HepG2 (cell line): Measurements from ENCODE around the gene ZNF213. TPM values are rescaled to one million over a fixed set of nuclear protein-coding genes. Genes with fewer than 3 reads are reported as not detected.

Source experiments
- AKAP8 ChIP-seq: sonication (generic); formaldehyde crosslinking; IDR thresholded peaks from 2 replicates; pipeline ENCODE4 v1.5.1; 2020; ENCODE audit warnings: mild to moderate bottlenecking, missing genetic modification reagents
- DMAP1 ChIP-seq: IDR thresholded peaks from 2 replicates; pipeline ENCODE4 v1.6.1; 2016
- ELF3 ChIP-seq: IDR thresholded peaks from 2 replicates; pipeline ENCODE4 v1.6.1; 2016; ENCODE audit warnings: missing genetic modification reagents, missing compliant biosample characterization
- HMG20A ChIP-seq: IDR thresholded peaks from 2 replicates; pipeline ENCODE4 v1.6.1; 2016; ENCODE audit warnings: borderline replicate concordance
- HOXA5 ChIP-seq: sonication (generic); formaldehyde crosslinking; IDR thresholded peaks from 2 replicates; pipeline ENCODE4 v1.4.0; 2020; ENCODE audit warnings: missing genetic modification reagents
- KDM5B ChIP-seq: sonication (generic); formaldehyde crosslinking; IDR thresholded peaks from 2 replicates; pipeline ENCODE4 v1.4.0; 2020; ENCODE audit warnings: missing genetic modification reagents, mild to moderate bottlenecking, borderline replicate concordance
- MAX ChIP-seq: IDR thresholded peaks from 2 replicates; pipeline ENCODE4 v1.6.1; 2012; ENCODE audit warnings: inconsistent platforms
- MBD4 ChIP-seq: IDR thresholded peaks from 2 replicates; pipeline ENCODE4 v1.6.1; 2012; ENCODE audit warnings: low read length, inconsistent platforms, borderline replicate concordance
- NFIB ChIP-seq: sonication (generic); formaldehyde crosslinking; IDR thresholded peaks from 2 replicates; pipeline ENCODE4 v1.9.0; 2021; ENCODE audit warnings: missing genetic modification reagents, mild to moderate bottlenecking, borderline replicate concordance
- PLRG1 ChIP-seq: fragments of 450-650 bp; conservative IDR thresholded peaks from 2 replicates; pipeline ENCODE4 v1.6.1; 2016
- RBFOX2 ChIP-seq: fragments of 200-400 bp; formaldehyde crosslinking; IDR thresholded peaks from 2 replicates; pipeline ENCODE4 v1.6.1; 2017; ENCODE audit warnings: low read depth, mild to moderate bottlenecking, low read length
- RNF219 ChIP-seq: sonication (generic); formaldehyde crosslinking; IDR thresholded peaks from 2 replicates; pipeline ENCODE4 v1.5.0; 2020; ENCODE audit warnings: mild to moderate bottlenecking, missing genetic modification reagents
- SALL1 ChIP-seq: sonication (generic); formaldehyde crosslinking; IDR thresholded peaks from 2 replicates; pipeline ENCODE4 v1.8.0; 2022; ENCODE audit warnings: mild to moderate bottlenecking, missing genetic modification reagents
- TEAD3 ChIP-seq: optimal IDR thresholded peaks from 2 replicates; pipeline ENCODE3; 2016; ENCODE audit warnings: borderline replicate concordance
- XRCC5 ChIP-seq: fragments of 200-400 bp; formaldehyde crosslinking; optimal IDR thresholded peaks from 2 replicates; pipeline ENCODE3; 2017; ENCODE audit warnings: mild to moderate bottlenecking, low read length
- ZFX ChIP-seq: sonication (generic); formaldehyde crosslinking; IDR thresholded peaks from 2 replicates; pipeline ENCODE4 v1.4.0; 2020; ENCODE audit warnings: mild to moderate bottlenecking, low read depth, missing genetic modification reagents, moderate library complexity
- ZMYM4 ChIP-seq: sonication (generic); formaldehyde crosslinking; IDR thresholded peaks from 2 replicates; pipeline ENCODE4 v1.8.1; 2023; ENCODE audit warnings: mild to moderate bottlenecking, missing genetic modification reagents
- ZNF362 ChIP-seq: sonication (generic); formaldehyde crosslinking; IDR thresholded peaks from 2 replicates; pipeline ENCODE4 v1.4.0; 2020; ENCODE audit warnings: missing genetic modification reagents, mild to moderate bottlenecking, borderline replicate concordance
- ZNF432 ChIP-seq: sonication (generic); formaldehyde crosslinking; IDR thresholded peaks from 2 replicates; pipeline ENCODE4 v1.5.0; 2020; ENCODE audit warnings: missing genetic modification reagents, mild to moderate bottlenecking, borderline replicate concordance
- ZNF674 ChIP-seq: sonication (generic); formaldehyde crosslinking; IDR thresholded peaks from 2 replicates; pipeline ENCODE4 v1.5.0; 2020; ENCODE audit warnings: low read depth, mild to moderate bottlenecking, missing genetic modification reagents
- ZNF772 ChIP-seq: sonication (generic); formaldehyde crosslinking; IDR thresholded peaks from 2 replicates; pipeline ENCODE4 v1.5.0; 2020; ENCODE audit warnings: mild to moderate bottlenecking, missing genetic modification reagents
- ZNF773 ChIP-seq: sonication (generic); formaldehyde crosslinking; IDR thresholded peaks from 2 replicates; pipeline ENCODE4 v1.4.0; 2020; ENCODE audit warnings: missing genetic modification reagents, borderline replicate concordance
- ZNF891 ChIP-seq: sonication (generic); formaldehyde crosslinking; IDR thresholded peaks from 2 replicates; pipeline ENCODE4 v1.5.0; 2020; ENCODE audit warnings: mild to moderate bottlenecking, missing genetic modification reagents
- polyA plus RNA-seq, 8 experiments: library from polyadenylated mRNA; depleted of rRNA in 3 of 8; stranded (reverse) in 7 of 8; unstranded in 1 of 8; fragments of >200 nt; fragmentation: Illumina TruSeq in 4 of 8; extraction: Trizol in 4 of 8; gene quantifications; 2 replicates each; pipeline versions ENCODE4 v1.2.1 to v1.2.3, GENCODE V29; 2011 to 2016; ENCODE audit warnings: low read depth in 4 of 8, missing spikeins in 1 of 8, mixed read lengths in 1 of 8; ENCODE audit not compliant: insufficient read depth in 1 of 8
- total RNA-seq, 5 experiments: library from RNA; depleted of rRNA; stranded (reverse); fragments of >200 nt; fragmentation: Illumina TruSeq; extraction: Trizol; gene quantifications; 2 replicates each; pipeline ENCODE4 v1.2.3, GENCODE V29; 2016; ENCODE audit warnings: low read depth in 1 of 5
- TF ChIP-seq, protein P1 (sequence below): sonication (generic); formaldehyde crosslinking; IDR thresholded peaks from 2 replicates; pipeline ENCODE4 v1.4.0; 2020; ENCODE audit warnings: mild to moderate bottlenecking, missing genetic modification reagents, borderline replicate concordance

ZNF213 gene
- total and polyA plus RNA-seq, 2 of the 13 experiments (the other 11 are each of a cell fraction or from before 2014, with no cell fraction given), result 0.59 to 0.97 TPM

- TF ChIP-seq, protein P1, sequence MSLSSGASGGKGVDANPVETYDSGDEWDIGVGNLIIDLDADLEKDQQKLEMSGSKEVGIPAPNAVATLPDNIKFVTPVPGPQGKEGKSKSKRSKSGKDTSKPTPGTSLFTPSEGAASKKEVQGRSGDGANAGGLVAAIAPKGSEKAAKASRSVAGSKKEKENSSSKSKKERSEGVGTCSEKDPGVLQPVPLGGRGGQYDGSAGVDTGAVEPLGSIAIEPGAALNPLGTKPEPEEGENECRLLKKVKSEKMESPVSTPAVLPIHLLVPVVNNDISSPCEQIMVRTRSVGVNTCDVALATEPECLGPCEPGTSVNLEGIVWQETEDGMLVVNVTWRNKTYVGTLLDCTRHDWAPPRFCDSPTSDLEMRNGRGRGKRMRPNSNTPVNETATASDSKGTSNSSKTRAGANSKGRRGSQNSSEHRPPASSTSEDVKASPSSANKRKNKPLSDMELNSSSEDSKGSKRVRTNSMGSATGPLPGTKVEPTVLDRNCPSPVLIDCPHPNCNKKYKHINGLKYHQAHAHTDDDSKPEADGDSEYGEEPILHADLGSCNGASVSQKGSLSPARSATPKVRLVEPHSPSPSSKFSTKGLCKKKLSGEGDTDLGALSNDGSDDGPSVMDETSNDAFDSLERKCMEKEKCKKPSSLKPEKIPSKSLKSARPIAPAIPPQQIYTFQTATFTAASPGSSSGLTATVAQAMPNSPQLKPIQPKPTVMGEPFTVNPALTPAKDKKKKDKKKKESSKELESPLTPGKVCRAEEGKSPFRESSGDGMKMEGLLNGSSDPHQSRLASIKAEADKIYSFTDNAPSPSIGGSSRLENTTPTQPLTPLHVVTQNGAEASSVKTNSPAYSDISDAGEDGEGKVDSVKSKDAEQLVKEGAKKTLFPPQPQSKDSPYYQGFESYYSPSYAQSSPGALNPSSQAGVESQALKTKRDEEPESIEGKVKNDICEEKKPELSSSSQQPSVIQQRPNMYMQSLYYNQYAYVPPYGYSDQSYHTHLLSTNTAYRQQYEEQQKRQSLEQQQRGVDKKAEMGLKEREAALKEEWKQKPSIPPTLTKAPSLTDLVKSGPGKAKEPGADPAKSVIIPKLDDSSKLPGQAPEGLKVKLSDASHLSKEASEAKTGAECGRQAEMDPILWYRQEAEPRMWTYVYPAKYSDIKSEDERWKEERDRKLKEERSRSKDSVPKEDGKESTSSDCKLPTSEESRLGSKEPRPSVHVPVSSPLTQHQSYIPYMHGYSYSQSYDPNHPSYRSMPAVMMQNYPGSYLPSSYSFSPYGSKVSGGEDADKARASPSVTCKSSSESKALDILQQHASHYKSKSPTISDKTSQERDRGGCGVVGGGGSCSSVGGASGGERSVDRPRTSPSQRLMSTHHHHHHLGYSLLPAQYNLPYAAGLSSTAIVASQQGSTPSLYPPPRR (CRISPR knock-in tag), result no peak
- TF ChIP-seq XRCC5 (no peak), MAX (peak; percentile 48; the same call in 1 of the 2 replicates), MBD4 (no peak), PLRG1 (no peak), KDM5B (CRISPR knock-in tag) (0 out of 2 replicates have a peak, but pooled peaks have one; percentile 51), RNF219 (CRISPR knock-in tag) (no peak), ELF3 (CRISPR knock-in tag) (no peak), TEAD3 (CRISPR knock-in tag) (no peak), NFIB (CRISPR knock-in tag) (no peak), SALL1 (CRISPR knock-in tag) (0 out of 2 replicates have a peak, but pooled peaks have one; percentile 17), ZNF891 (CRISPR knock-in tag) (no peak), DMAP1 (CRISPR knock-in tag) (no peak), AKAP8 (CRISPR knock-in tag) (no peak), ZNF674 (no peak), ZMYM4 (CRISPR knock-in tag) (no peak), HOXA5 (no peak), ZNF432 (no peak), HMG20A (CRISPR knock-in tag) (no peak), ZNF773 (no peak), ZFX (no peak), ZNF362 (CRISPR knock-in tag) (peak; percentile 80), ZNF772 (CRISPR knock-in tag) (no peak), RBFOX2 (no peak)
Observed at GRCh38 chr16:3099732-3100499, 34.9 kb upstream of the ZNF213 start (continued).
